SH-SY5Y (cell line): ENCODE data around the gene MEIS2.

Source experiments
- GATA2 ChIP-seq: IDR thresholded peaks from 2 replicates; pipeline ENCODE4 v1.6.1; 2011; ENCODE audit warnings: mild to moderate bottlenecking, low read depth, low read length
- GATA3 ChIP-seq: IDR thresholded peaks from 2 replicates; pipeline ENCODE4 v1.6.1; 2011; ENCODE audit warnings: low read depth, mild to moderate bottlenecking, low read length, moderate library complexity

DNA sequence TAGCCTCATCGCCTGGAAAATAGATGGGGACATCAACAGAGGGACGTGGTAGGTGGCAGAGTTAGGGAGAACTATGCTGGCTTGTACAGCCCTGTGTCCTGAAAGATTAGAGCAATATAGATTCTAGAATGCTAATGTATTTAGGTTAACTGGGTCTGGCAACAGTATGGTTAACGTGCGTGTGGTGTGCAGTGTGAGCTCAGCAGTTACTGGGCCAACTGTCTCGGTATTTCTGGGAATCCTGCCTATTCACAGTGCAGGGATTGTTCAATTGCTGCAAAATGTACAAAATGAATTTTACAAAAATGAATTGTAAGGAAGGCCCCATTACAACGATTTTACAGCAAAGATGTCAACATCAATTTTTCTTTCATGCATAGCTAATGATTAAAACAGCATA is 20.6 kb downstream of the MEIS2 start:
- TF ChIP-seq GATA3: no peak
- no peak for TF ChIP-seq GATA2
